DND-41 (cell line): ENCODE data around the gene NYAP2.

Source experiments
- ATAC-seq: fragments of 200-7000 bp; cut with Tn5 transposase; 3 replicates; pipeline ENCODE4 v1.9.1; 2021; ENCODE audit warnings: low read depth; ENCODE audit not compliant: insufficient read depth
- DNase-seq: peaks from one replicate; pipeline ENCODE4 v3.0.0-alpha.2; 2020
- H2AFZ ChIP-seq: 2 replicates; pipeline ENCODE4 v1.6.0; 2012; ENCODE audit warnings: low read depth, low read length
- H3K27ac ChIP-seq: 2 replicates; pipeline ENCODE4 v1.5.1; 2012; ENCODE audit warnings: low read length, inconsistent platforms
- H3K27me3 ChIP-seq: fragments of 200-600 bp; sonication (generic); 2 replicates; pipeline ENCODE4 v1.6.0; 2012; ENCODE audit warnings: low read length, mild to moderate bottlenecking, inconsistent platforms; ENCODE audit not compliant: insufficient read depth, poor library complexity
- H3K36me3 ChIP-seq: 2 replicates; pipeline ENCODE4 v1.5.1; 2012; ENCODE audit warnings: low read length, inconsistent platforms; ENCODE audit not compliant: insufficient read depth
- H3K4me1 ChIP-seq: 2 replicates; pipeline ENCODE4 v1.5.1; 2012; ENCODE audit warnings: mild to moderate bottlenecking, low read length; ENCODE audit not compliant: insufficient read depth
- H3K4me2 ChIP-seq: 2 replicates; pipeline ENCODE4 v1.6.0; 2012; ENCODE audit warnings: mild to moderate bottlenecking, moderate library complexity, low read length, inconsistent platforms; ENCODE audit not compliant: insufficient read depth
- H3K4me3 ChIP-seq, 2 experiments: fragments of 200-600 bp in 1 of 2; shearing (Covaris generic) in 1 of 2; 2 replicates each; pipeline ENCODE4 v1.5.1; 2012 to 2016; ENCODE audit warnings: inconsistent platforms in 2 of 2, low read length in 2 of 2, mild to moderate bottlenecking in 2 of 2, low read depth in 1 of 2, moderate library complexity in 1 of 2
- H3K79me2 ChIP-seq: 2 replicates; pipeline ENCODE4 v1.6.0; 2012; ENCODE audit warnings: low read length, inconsistent platforms; ENCODE audit not compliant: insufficient read depth
- H3K9ac ChIP-seq: 2 replicates; pipeline ENCODE4 v1.6.0; 2012; ENCODE audit warnings: low read depth, mild to moderate bottlenecking, inconsistent platforms, low read length, moderate library complexity
- H3K9me3 ChIP-seq: 2 replicates; pipeline ENCODE4 v1.5.1; 2012; ENCODE audit warnings: low read length, moderate library complexity, mild to moderate bottlenecking, inconsistent platforms; ENCODE audit not compliant: insufficient read depth, severe bottlenecking
- H4K20me1 ChIP-seq: 2 replicates; pipeline ENCODE4 v1.6.0; 2012; ENCODE audit warnings: low read length; ENCODE audit not compliant: insufficient read depth
- CTCF ChIP-seq: IDR thresholded peaks from 2 replicates; pipeline ENCODE4 v1.5.1; 2012; ENCODE audit warnings: borderline replicate concordance, low read length, moderate library complexity, mild to moderate bottlenecking; ENCODE audit not compliant: poor library complexity, severe bottlenecking; ENCODE audit errors: extremely low read depth
- EZH2 ChIP-seq: IDR thresholded peaks from 3 replicates; pipeline ENCODE4 v1.6.1; 2012; ENCODE audit warnings: borderline replicate concordance, low read depth, mild to moderate bottlenecking, moderate library complexity, low read length, inconsistent platforms; ENCODE audit not compliant: severe bottlenecking

Gene NYAP2

GRCh38 chr2:225399504-225399903 lies at the start of gene NYAP2:
Gene NYAP2, plus strand, starts transcription at chr2:225399710. Its CDS starts 9,171 bp downstream, at chr2:225408881.
- DNase-seq (no peak), ATAC-seq (no peak)
- Histone ChIP-seq H3K36me3 (no peaks in the 10 kb centered on the region), H2AFZ (no peak within 1 kb of the TSS), H3K9me3 (no peaks in the 10 kb centered on the region), H3K27ac (no peak within 1 kb of the TSS), H3K4me1 (no peaks in the 10 kb centered on the region), H3K4me2 (no peak within 1 kb of the TSS), H3K79me2 (no peaks in the 10 kb centered on the region), H3K4me3 (no peak within 1 kb of the TSS), H3K27me3 (no peaks in the 10 kb centered on the region), H3K9ac (no peak within 1 kb of the TSS), H4K20me1 (no peaks in the 10 kb centered on the region; the same call in 1 of the 2 replicates)
- TF ChIP-seq EZH2 (no peak), CTCF (no peak)

GRCh38 chr2:225353579-225354085 lies 45.9 kb upstream of the NYAP2 start:
- Histone ChIP-seq H3K36me3 (no peaks in the 10 kb centered on the region), H3K27me3 (no peaks in the 10 kb centered on the region), H3K9ac (no peak overlapping the region), H3K9me3 (no peaks in the 10 kb centered on the region), H3K4me2 (no peak overlapping the region), H3K4me1 (no peaks in the 10 kb centered on the region), H2AFZ (no peak overlapping the region), H3K27ac (no peak overlapping the region), H3K79me2 (no peaks in the 10 kb centered on the region), H3K4me3 (no peak overlapping the region), H4K20me1 (no peaks in the 10 kb centered on the region)
- TF ChIP-seq EZH2 (no peak), CTCF (no peak)
- ATAC-seq: no peak
- DNase-seq: no peak

- no peaks in the 10 kb centered on the region for H3K9me3 ChIP-seq
- no peaks in the 10 kb centered on the region for H3K79me2 ChIP-seq
- no peak overlapping the region for H3K27ac ChIP-seq
- ATAC-seq (no peak), DNase-seq (no peak)
- no peak overlapping the region for H2AFZ ChIP-seq
- H3K36me3 ChIP-seq: no peaks in the 10 kb centered on the region
- no peaks in the 10 kb centered on the region for H4K20me1 ChIP-seq
- no peak overlapping the region for H3K4me2 ChIP-seq
- H3K4me3 ChIP-seq: no peak overlapping the region
- no peaks in the 10 kb centered on the region for H3K4me1 ChIP-seq
- TF ChIP-seq EZH2 (no peak), CTCF (no peak)
- H3K27me3 ChIP-seq: no peaks in the 10 kb centered on the region
- H3K9ac ChIP-seq: no peak overlapping the region
These were observed 45.2 kb upstream of the NYAP2 start for GRCh38 chr2:225354281-225354774.
